Esophagus squamous epithelium (tissue), 5 donors: ENCODE measurements around the gene KLC1. TPM values are rescaled to one million over a fixed set of nuclear protein-coding genes. Genes with fewer than 3 reads are reported as not detected.
"Not testable (repeated sequence)": the region's sequence is repeated elsewhere in the genome, so short reads cannot be mapped to it uniquely, and the experiment has no call there.

ENCODE experiments used
- DNase-seq: peaks from one replicate; lab custom pipeline; 2025; lab: John Stamatoyannopoulos, UW
- H3K27ac ChIP-seq, 4 donors: fragments of 200-600 bp; sonication (generic); one replicate each; pipeline ENCODE4 v1.5.1; 2016 to 2019; ENCODE audit warnings: mild to moderate bottlenecking in 1 of 4
- H3K27me3 ChIP-seq, 4 donors: fragments of 200-600 bp; sonication (generic); 1 replicate in 3 of 4; 2 replicates in 1 of 4; pipeline versions ENCODE4 v1.5.1 to v1.6.0; 2017 to 2021; ENCODE audit warnings: antibody characterized with exemption in 1 of 4
- H3K36me3 ChIP-seq, 3 donors: fragments of 200-600 bp; sonication (generic); one replicate each; pipeline ENCODE4 v1.5.1; 2016 to 2019
- H3K4me1 ChIP-seq, 3 donors: fragments of 200-600 bp; sonication (generic); one replicate each; pipeline ENCODE4 v1.5.1; 2017 to 2019
- H3K4me3 ChIP-seq, 4 donors: fragments of 200-600 bp; sonication (generic); 1 replicate in 3 of 4; 2 replicates in 1 of 4; pipeline ENCODE4 v1.5.1; 2016 to 2019; ENCODE audit warnings: mild to moderate bottlenecking in 2 of 4, moderate library complexity in 1 of 4
- H3K9me3 ChIP-seq, 3 donors: fragments of 200-600 bp; sonication (generic); one replicate each; pipeline ENCODE4 v1.5.1; 2016 to 2019
- POLR2A ChIP-seq, 4 donors: fragments of 450-650 bp; IDR thresholded peaks; one replicate each; pipeline ENCODE4 v1.6.1; 2017; ENCODE audit warnings: antibody characterized with exemption in 4 of 4, mild to moderate bottlenecking in 4 of 4, moderate library complexity in 3 of 4
- WGBS, 2 donors: methylation state at CpG; one replicate each; pipeline ENCODE4 v1.1.5; 2018; 5-methylcytosine and 5-hydroxymethylcytosine counted together
- intact Hi-C: fragments of 100-400 bp; cut with DNase I; formaldehyde crosslinking; loops from one replicate; pipeline ENCODE4 v1.15.0; 2022
- total RNA-seq, 4 donors: library from RNA; depleted of rRNA; stranded (reverse); fragments of >200 nt; gene quantifications; one replicate each; pipeline ENCODE4 v1.1.0, GENCODE V29; 2016
- TF ChIP-seq, protein P1 (sequence below), 6 experiments: fragments of 450-650 bp in 4 of 6; fragments of 200-600 bp in 2 of 6; sonication (generic) in 2 of 6; IDR thresholded peaks; one replicate each; pipeline ENCODE4 v1.5.1; 2016 to 2019; ENCODE audit warnings: antibody characterized with exemption in 6 of 6, mild to moderate bottlenecking in 4 of 6, moderate library complexity in 4 of 6
- donor health status: DM: yes; HTN: yes; CAD: no.

Gene KLC1
- total RNA-seq, 4 donors from 2014 or later = 101 to 285 (median 194) TPM

DNA sequence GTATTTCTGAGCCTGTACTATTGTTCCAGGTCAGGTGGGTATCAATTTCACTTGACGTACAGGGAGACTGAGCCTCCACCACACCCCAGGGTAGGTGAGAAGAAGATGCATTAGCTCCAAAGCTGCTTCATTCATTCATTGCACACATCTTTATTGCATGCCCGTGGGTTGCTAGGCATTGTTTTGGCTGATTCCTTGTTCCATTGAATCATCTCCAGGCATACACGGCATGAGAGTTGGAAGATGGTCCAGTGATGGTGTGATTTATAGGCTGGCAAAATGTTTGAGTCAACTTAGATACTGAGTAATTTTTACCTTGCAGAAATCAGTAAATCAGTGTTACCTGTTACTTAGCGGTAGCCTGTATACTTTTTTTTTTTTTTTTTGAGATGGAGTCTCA, 21.2 kb downstream of the KLC1 start:
- Histone ChIP-seq H3K36me3 (peaks cover 0 to 43% (median 10%) of the 10 kb centered on the region in 3 donors), H3K9me3 (no peaks in the 10 kb centered on the region), H3K4me3 (no peak overlapping the region), H3K27ac (no peak overlapping the region), H3K27me3 (no peaks in the 10 kb centered on the region), H3K4me1 (peaks cover 0 to 60% (median 27%) of the 10 kb centered on the region in 3 donors)
- intact Hi-C loops = no loop called here
- TF ChIP-seq, protein P1, sequence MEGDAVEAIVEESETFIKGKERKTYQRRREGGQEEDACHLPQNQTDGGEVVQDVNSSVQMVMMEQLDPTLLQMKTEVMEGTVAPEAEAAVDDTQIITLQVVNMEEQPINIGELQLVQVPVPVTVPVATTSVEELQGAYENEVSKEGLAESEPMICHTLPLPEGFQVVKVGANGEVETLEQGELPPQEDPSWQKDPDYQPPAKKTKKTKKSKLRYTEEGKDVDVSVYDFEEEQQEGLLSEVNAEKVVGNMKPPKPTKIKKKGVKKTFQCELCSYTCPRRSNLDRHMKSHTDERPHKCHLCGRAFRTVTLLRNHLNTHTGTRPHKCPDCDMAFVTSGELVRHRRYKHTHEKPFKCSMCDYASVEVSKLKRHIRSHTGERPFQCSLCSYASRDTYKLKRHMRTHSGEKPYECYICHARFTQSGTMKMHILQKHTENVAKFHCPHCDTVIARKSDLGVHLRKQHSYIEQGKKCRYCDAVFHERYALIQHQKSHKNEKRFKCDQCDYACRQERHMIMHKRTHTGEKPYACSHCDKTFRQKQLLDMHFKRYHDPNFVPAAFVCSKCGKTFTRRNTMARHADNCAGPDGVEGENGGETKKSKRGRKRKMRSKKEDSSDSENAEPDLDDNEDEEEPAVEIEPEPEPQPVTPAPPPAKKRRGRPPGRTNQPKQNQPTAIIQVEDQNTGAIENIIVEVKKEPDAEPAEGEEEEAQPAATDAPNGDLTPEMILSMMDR (IDR thresholded peaks at IDR 0.05) = no peak
- no peak for TF ChIP-seq POLR2A (IDR thresholded peaks at IDR 0.05)
- no peak for DNase-seq
- 61 to 70% methylated on average over 4 of the region's 4 CpGs for WGBS, 2 donors

DNA sequence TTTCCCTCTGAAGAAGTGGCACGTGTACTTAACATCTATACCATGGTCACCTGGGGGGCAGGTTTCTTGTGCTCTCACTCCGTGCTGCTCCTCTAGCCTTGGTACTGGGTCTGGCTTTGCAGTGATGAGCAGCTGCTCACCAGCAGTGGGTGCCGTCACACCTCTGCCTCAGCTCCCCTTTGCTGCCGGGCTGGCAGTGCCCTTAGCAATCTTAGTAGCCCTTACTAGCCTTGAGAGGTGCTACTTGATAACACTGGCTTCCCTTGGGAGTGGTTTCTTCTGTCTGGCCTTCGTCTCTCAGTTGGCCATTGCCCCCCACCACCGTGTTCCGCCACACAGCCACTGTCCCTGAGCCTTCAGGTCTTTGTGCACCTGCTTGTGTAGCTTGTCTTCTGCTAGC, 22.6 kb downstream of the KLC1 start:
- peaks cover 0 to 57% (median 27%) of the 10 kb centered on the region in 3 donors for H3K4me1 ChIP-seq
- intact Hi-C loops = no loop called here

DNA sequence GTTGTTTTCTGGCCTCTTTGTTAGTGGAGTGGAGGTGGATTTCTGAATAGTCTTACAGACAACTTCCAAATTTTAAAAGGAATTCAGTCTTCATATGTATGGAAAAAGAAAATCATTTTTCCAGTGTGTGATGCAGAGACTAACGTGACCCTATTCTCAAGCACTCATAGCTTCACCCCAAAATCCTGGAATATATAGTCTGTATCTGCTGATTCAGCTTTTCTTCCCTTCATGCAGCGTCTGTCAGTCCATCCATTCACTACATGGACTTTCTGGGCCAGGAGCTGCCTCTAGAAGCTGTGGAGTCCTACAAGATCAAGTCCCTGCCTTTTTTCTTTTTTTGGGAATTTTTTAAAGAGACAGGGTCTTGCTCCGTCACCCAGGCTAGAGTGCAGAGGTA, 23.8 kb downstream of the KLC1 start:
- Histone ChIP-seq H3K4me1 (peaks cover 0 to 59% (median 27%) of the 10 kb centered on the region in 3 donors), H3K27ac (peak overlapping the region in 1 of 4 donors; percentile 39), H3K9me3 (no peaks in the 10 kb centered on the region), H3K36me3 (peaks cover 12 to 66% (median 30%) of the 10 kb centered on the region in 3 donors), H3K27me3 (no peaks in the 10 kb centered on the region), H3K4me3 (no peak overlapping the region)
- WGBS, 2 donors = 77 to 86% methylated on average over 3 of the region's 3 CpGs
- no peak for TF ChIP-seq POLR2A (IDR thresholded peaks at IDR 0.05)
- TF ChIP-seq, protein P1 (IDR thresholded peaks at IDR 0.05) = no peak
- no peak for DNase-seq
- intact Hi-C loops = no loop called here

More for the DNA sequence above, 22.6 kb downstream of the KLC1 start:
- 77 to 95% methylated on average over 5 to 6 of the region's 7 CpGs for WGBS, 2 donors
- DNase-seq = no peak
- TF ChIP-seq, protein P1 (IDR thresholded peaks at IDR 0.05) = no peak
- TF ChIP-seq POLR2A (IDR thresholded peaks at IDR 0.05) = no peak
- H3K36me3 ChIP-seq = peaks cover 8 to 54% (median 22%) of the 10 kb centered on the region in 3 donors
- no peaks in the 10 kb centered on the region for H3K9me3 ChIP-seq
- H3K4me3 ChIP-seq = no peak overlapping the region
- no peak overlapping the region for H3K27ac ChIP-seq
- H3K27me3 ChIP-seq = no peaks in the 10 kb centered on the region

DNA sequence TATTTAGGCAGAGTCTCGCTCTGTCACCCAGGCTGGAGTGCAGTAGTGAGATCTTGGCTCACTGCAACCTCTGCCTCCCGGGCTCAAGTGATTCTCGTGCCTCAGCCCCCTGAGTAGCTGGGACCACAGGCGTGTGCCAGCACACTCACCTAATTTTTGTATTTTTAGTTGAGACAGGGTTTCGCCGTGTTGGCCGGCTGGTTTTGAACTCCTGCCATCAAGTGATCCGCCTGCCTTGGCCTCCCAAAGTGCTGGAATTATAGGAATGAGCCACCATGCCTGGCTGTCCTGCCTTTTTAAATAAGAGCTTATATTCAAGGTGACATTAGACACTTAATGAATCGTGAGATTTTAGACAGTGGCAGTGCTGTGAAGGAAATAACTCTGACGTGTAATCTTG, 24.3 kb downstream of the KLC1 start:
- H3K9me3 ChIP-seq, H3K27me3 ChIP-seq, H3K4me3 ChIP-seq, DNase-seq, intact Hi-C loops: not testable (repeated sequence)
- 57 to 62% methylated on average over 10 of the region's 10 CpGs for WGBS, 2 donors
- Histone ChIP-seq H3K4me1 (peaks cover 0 to 62% (median 27%) of the 10 kb centered on the region in 3 donors), H3K27ac (peak overlapping the region in 2 of 4 donors; percentile 1 to 39), H3K36me3 (peaks cover 14 to 66% (median 30%) of the 10 kb centered on the region in 3 donors)

DNA sequence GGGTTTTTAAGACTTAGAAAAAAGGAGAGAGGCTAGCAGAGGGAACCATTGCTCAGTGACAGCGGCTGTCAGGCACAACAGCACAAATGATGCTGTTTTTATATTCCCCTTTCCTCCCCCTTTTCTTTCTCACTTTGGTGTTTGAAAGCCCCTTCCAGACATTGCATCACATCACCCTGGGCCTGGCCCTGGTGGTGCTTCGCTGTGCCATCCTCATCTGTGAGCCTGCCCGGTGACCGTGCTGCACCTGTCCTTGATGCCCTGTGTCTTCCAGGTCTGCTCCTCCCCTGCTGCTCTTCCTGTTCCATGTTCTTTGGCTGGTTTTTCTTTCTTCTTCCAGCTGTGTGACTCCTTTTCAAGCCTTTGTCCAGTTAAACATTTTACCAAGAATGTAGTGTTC, 24.8 kb downstream of the KLC1 start:
- peaks cover 0 to 62% (median 27%) of the 10 kb centered on the region in 3 donors for H3K4me1 ChIP-seq
- peak overlapping the region in 2 of 4 donors; percentile 1 to 39 for H3K27ac ChIP-seq
- no peak overlapping the region for H3K4me3 ChIP-seq
- H3K9me3 ChIP-seq = no peaks in the 10 kb centered on the region
- no peaks in the 10 kb centered on the region for H3K27me3 ChIP-seq
- peaks cover 14 to 66% (median 27%) of the 10 kb centered on the region in 3 donors for H3K36me3 ChIP-seq
- WGBS, 2 donors = 71 to 92% methylated on average over 4 of the region's 4 CpGs
- no peak for DNase-seq
- intact Hi-C loops = no loop called here
- no peak for TF ChIP-seq POLR2A (IDR thresholded peaks at IDR 0.05)
- TF ChIP-seq, protein P1 (IDR thresholded peaks at IDR 0.05) = no peak
